Kidney epithelial cell (primary cell): ENCODE data around the gene GTSE1. TPM values are rescaled to one million over a fixed set of nuclear protein-coding genes. Genes with fewer than 3 reads are reported as not detected.

Experiments
- DNase-seq: peaks from one replicate; pipeline ENCODE4 v3.0.0-alpha.2; 2010; ENCODE audit warnings: low read depth
- H3K27me3 ChIP-seq: 2 replicates; pipeline ENCODE4 v1.6.0; 2011; ENCODE audit warnings: low read length; ENCODE audit not compliant: control insufficient read depth, insufficient read depth
- H3K36me3 ChIP-seq: 2 replicates; pipeline ENCODE4 v1.5.1; 2011; ENCODE audit warnings: low read length; ENCODE audit not compliant: control insufficient read depth, insufficient read depth
- H3K4me3 ChIP-seq: 2 replicates; pipeline ENCODE4 v1.5.1; 2011; ENCODE audit warnings: low read depth, mild to moderate bottlenecking, control low read depth, low read length
- total RNA-seq: library from RNA; depleted of rRNA; stranded (reverse); fragments of >200 nt; gene quantifications from 2 replicates; pipeline ENCODE4 v1.2.3, GENCODE V29; 2015
- TF ChIP-seq, protein P1 (sequence below): IDR thresholded peaks from 2 replicates; pipeline ENCODE4 v1.5.1; 2011; ENCODE audit warnings: mild to moderate bottlenecking, moderate library complexity, low read length, control low read depth, inconsistent platforms; ENCODE audit not compliant: insufficient read depth, poor library complexity, severe bottlenecking

GTSE1 gene
- total RNA-seq, 1 donor from 2014 or later: 3.8 TPM

DNA sequence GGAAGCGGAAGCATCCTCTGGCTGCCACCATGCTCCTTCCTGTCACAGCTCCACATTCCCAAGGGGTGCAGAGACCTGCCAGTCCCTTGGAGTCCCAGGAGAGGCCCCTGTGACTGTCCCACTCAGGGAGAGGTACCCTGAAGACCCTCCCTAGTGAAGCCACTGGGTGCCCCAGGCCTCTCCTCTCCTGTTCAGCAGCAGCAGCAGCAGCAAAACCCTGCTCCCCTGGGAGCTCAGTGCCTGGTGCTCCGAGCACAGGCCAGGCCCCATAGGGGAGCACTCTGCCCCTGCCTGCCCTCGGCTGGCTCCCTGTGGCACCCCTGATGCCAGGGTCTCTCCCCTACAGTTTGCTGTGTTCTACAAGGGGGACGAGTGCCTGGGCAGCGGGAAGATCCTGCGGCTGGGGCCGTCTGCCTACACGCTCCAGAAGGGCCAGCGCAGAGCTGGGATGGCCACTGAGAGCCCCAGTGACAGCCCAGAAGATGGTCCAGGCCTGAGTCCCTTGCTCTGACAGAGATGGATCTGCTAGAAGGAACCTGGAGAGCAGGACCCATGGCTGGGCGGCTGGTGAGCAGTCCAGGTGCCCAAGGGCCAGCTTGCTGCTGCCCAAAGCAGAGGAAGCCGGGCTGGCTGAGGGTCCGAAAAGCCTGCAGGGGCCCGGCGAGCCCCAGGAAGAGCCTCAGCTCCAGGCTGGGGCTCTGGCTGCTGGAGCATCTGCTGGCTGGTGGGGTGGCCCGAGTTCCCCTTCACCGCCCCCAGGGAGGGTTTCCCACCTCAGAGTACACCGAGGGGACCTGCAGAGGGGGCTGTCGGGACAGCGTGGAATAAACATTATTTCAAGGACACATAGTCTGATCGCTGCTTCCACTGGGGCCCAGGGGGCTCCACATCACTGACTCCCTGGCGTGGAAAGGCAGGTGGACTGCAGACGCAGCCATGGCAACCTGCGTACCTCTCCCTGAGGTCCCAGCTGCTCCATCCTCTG is 60.1 kb downstream of the GTSE1 start:
- TF ChIP-seq, protein P1, sequence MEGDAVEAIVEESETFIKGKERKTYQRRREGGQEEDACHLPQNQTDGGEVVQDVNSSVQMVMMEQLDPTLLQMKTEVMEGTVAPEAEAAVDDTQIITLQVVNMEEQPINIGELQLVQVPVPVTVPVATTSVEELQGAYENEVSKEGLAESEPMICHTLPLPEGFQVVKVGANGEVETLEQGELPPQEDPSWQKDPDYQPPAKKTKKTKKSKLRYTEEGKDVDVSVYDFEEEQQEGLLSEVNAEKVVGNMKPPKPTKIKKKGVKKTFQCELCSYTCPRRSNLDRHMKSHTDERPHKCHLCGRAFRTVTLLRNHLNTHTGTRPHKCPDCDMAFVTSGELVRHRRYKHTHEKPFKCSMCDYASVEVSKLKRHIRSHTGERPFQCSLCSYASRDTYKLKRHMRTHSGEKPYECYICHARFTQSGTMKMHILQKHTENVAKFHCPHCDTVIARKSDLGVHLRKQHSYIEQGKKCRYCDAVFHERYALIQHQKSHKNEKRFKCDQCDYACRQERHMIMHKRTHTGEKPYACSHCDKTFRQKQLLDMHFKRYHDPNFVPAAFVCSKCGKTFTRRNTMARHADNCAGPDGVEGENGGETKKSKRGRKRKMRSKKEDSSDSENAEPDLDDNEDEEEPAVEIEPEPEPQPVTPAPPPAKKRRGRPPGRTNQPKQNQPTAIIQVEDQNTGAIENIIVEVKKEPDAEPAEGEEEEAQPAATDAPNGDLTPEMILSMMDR: peak; percentile 13
- peaks cover 1% of the 10 kb centered on the region for H3K36me3 ChIP-seq
- H3K27me3 ChIP-seq: no peaks in the 10 kb centered on the region
- H3K4me3 ChIP-seq: no peak overlapping the region
- DNase-seq: no peak

DNA sequence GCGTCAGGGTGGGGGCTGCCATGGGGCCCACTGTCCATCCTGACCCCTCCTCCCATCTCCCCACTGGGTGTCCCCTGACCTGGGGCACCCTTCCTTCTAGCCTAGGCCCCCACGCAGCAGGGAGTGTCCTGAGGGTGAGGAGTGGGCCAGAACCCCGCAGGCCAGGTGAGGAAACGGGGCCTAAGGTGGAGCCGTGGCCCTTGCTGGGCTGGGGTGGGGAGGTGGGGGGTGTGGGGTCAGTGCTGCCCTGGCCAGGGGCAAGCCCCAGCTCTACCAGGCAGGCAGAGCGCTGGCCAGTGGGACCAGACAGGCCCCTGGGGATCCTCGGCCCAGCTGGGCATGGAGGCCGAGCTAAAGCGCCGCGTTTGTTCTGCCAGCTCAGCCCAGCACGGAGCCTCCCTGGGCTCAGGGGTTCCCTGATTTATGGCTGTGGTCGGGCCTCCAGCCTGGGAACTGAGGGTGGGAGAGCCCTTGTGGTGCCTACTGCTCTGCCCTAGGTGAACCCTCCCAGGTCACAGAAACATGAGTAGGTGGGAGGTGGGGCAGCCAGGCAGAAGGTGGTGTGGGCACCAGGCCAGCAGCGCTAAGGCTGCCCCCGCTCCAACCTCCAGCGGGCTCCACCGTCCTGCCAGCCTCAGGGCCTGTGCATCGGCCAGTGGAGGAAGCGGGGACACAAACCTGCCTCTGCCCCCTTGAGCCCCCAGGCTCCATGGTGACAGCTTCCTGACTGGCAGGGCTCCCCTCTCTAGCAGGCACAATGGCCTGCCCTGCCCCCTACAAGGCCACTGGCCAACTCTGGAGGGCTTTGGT is 61.2 kb downstream of the GTSE1 start:
- TF ChIP-seq, protein P1: no peak

DNA sequence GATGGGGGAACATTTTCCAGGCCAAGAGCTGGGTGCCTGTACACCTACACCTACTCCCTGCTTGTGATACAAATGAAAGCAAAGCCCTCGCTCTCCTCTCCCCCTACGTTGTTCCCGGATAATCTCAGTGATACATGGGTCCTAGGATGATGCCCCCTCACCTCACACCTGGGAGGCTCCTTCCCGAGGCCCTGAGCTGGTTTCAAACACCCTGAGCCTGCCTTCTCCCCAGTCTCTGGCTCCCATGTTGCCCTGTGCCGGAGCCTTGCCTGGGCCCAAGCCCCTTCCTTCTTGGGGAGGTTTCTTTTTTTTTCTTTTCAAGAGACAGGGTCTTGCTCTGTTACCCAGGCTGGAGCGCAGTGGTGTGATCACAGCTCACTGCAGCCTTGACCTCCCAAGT is 62.1 kb downstream of the GTSE1 start:
- Histone ChIP-seq H3K27me3 (no peaks in the 10 kb centered on the region), H3K36me3 (peaks cover 1% of the 10 kb centered on the region), H3K4me3 (no peak overlapping the region)
- no peak for DNase-seq
- TF ChIP-seq, protein P1: no peak

More for the DNA sequence above, 61.2 kb downstream of the GTSE1 start:
- Histone ChIP-seq H3K4me3 (no peak overlapping the region), H3K36me3 (peaks cover 1% of the 10 kb centered on the region), H3K27me3 (no peaks in the 10 kb centered on the region)
- DNase-seq: no peak

DNA sequence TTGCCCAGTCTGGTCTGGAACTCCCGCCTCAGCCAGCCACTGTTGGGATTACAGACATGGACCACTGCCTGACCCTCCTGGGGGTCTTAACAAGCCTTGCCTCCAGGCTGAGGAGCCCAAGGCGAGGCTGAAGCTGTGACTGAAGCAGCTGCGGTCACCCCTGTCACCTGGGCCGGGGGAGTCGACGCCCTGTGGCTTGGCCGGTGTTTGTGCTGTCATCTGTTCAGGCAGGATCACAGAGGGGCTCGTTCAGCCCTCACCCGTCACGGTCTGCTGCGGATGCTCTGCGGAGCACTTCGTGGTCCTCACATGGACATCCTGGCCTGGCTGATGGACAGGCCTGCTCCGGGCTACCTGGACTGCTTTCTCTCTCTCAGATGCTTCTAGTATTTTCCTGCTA is 62.7 kb downstream of the GTSE1 start:
- DNase-seq: no peak
- H3K4me3 ChIP-seq: no peak overlapping the region
- H3K27me3 ChIP-seq: no peaks in the 10 kb centered on the region
- peaks cover 1% of the 10 kb centered on the region for H3K36me3 ChIP-seq
- TF ChIP-seq, protein P1: no peak

DNA sequence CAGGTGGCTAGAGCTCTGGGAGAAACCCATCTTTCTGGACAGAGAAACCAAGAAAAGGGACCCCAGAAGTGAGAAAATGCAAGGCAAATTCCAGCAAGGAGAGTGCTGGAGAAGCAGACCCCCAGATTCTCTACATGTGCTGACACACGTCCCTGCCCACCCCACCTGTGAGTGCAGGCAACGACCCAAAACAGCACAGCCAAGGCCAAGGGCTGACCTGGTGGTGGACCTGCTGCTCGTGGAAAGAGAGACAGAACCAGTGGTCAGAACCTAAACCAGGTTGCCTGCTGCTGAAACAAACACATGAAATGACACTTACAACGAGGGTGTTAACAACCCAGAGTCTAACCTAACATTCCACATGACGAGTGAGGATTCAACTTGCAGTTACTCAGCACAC is 63.4 kb downstream of the GTSE1 start:
- Histone ChIP-seq H3K36me3 (peaks cover 1% of the 10 kb centered on the region), H3K4me3 (no peak overlapping the region), H3K27me3 (no peaks in the 10 kb centered on the region)
- no peak for DNase-seq
- TF ChIP-seq, protein P1: no peak
